Stimulated activated CD8-positive, alpha-beta memory T cell treated with anti-CD3 and anti-CD28 coated beads, Interleukin-15, amount 100 ng/mL, for 24 hours (primary cell): ENCODE data around the gene BMP7.
"Not testable (repeated sequence)": the region's sequence is repeated elsewhere in the genome, so short reads cannot be mapped to it uniquely, and the experiment has no call there.

Source experiments
- DNase-seq: peaks from one replicate; pipeline ENCODE4 v3.0.0-alpha.2; 2020; ENCODE audit warnings: low read depth

The BMP7 gene

DNA sequence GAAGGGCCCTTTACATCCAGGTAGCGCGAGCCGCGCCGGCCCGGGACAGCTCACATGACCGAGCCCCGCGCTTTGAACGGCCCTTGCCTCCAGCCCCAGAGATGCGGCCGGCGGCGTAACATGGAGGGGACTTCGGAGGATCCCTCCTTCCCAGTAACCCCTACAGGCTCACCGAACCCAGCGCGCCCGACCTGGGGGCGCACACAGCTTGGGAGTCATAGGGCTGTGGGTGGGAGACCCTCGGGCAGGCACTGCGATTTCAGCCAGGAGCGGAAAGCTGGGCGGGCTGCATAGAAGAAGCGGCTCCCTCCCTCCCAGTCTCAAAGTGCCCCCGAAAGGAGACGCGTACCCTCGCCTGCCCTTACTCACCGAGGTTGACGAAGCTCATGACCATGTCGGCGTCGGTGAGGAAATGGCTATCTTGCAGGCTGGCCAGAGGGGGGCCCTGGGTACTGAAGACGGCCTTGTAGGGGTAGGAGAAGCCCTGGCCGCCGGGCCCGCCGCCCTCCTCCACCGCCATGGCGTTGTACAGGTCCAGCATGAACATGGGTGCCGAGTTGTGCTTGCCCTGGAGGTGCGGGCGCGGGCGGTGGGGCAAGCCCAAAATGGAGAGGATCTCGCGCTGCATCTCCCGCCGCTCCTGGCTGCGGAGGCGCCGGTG, 975 bp downstream of the BMP7 start:
- no peak for DNase-seq

DNA sequence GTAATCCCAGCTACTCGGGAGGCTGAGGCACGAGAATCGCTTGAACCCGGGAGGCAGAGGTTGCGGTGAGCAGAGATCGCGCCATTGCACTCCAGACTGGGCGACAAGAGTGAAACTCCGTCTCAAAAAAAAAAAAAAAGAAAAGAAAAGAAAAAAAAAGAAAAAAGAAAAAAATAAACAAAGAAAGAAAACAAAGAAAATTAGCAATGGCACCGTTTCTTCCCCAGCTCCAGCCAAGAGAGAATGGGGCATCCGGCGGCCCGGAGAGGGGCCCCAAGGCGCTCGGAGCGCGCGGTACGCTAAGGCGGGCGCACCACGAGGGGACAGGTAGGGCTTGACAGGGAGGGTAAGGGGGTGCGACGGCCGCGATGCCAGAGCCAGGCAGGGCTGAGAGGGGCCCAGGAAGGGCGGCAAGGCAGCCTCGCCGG, 1.5 kb downstream of the BMP7 start:
- DNase-seq = not testable (repeated sequence)

DNA sequence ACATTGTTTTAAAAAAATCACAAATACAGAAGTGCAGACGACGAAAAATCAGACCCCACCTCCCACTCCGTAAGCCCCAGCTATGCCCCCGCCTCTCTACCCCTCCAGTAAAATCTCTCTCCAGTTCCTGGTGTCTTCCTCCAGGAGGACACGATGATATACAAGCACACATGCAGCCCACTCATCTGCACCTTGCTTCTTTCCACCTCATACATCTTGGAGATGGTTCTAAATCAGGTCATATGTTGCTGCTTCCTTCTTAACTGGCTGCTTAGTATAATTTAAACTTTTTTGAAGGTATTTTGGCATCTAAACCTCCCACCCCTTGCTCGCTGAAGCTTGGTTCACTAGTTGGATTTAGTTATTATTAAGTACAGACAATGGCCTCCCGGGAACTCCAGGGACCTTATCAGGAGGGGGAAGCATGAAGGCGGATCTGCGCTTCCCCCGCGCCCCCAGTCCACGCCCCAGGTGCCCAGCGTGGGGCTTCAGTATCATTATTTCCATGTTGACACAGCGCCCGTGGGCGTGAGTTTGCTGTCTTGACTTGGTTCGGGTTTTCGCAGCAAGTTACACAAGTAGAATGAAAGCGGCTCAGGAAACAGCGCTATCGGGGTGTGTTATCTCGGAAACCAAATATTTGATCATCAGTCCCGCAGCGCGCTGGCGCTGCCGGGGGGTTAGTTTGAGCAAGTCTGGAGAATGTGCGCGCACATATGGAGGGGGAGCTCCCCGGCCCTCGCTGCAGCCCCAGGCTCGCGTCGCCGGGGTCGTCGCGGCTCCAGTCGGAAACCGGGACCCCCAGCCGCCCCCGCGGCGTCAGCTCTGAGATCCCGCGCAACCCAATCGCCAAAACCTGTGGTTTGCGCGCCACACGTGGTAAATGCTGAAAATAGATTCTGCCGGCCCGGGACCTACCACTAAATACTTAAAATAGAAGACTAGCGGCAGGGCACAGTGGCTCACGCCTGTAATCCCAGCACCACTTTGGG, 2.3 kb downstream of the BMP7 start:
- DNase-seq = no peak

DNA sequence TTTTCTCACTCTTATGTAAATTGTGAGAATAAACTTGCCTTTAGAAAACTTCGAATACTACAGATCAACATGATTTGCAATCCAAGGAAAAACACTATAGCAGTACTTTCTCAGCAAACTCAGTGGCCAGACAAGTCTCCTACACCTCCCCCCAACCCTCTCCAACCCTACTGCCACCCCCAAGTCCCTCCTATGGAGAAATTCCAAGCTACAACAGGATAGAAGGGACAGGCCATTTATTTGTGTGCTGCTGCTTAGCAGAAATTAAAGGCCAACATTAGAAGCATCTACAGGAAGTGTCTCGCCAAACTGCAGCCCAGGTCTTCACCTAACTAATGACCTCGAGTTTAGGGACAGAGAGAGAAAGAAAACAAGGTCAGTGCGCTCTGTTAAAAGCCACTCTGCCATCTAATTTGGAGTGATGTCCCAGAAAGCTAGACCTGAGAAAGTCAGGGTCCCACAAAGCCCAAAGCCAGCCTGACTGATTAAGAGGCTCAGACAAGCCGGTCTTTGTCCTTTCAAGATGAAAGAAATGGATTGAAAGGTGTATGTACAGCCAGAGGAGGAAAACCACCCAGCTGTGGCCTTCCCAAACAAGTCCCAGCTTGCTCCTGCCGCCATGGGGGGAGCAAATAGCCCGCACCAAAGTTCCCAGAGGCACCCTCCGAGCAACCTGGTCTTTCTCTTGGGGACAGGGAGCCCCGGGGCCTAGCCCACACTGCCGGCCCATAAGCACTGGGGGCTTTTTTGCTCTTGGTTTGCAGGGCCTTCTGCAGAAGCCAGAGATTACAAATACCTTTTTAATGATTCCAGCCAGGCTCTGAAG, 3.4 kb downstream of the BMP7 start:
- DNase-seq = no peak

DNA sequence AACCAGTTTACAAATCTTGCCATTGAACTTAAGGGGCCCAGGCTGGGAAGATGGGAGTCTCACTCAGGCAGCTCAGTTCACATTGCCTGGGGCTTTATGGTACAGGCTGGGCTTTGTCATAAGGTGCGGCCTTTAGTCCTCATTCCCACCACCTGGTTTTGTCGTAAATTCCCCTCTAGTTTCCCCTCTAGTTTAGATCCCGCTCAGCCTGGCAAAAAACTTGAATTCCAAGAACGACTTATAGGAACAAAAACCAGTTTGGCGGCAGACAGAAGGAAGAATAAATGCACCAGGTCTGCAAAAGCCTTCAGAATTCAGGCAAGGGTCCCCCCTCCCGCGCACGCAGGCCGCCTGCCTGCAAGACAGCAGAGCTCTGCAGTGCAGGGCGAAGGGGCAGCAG, 4.1 kb downstream of the BMP7 start:
- no peak for DNase-seq

DNA sequence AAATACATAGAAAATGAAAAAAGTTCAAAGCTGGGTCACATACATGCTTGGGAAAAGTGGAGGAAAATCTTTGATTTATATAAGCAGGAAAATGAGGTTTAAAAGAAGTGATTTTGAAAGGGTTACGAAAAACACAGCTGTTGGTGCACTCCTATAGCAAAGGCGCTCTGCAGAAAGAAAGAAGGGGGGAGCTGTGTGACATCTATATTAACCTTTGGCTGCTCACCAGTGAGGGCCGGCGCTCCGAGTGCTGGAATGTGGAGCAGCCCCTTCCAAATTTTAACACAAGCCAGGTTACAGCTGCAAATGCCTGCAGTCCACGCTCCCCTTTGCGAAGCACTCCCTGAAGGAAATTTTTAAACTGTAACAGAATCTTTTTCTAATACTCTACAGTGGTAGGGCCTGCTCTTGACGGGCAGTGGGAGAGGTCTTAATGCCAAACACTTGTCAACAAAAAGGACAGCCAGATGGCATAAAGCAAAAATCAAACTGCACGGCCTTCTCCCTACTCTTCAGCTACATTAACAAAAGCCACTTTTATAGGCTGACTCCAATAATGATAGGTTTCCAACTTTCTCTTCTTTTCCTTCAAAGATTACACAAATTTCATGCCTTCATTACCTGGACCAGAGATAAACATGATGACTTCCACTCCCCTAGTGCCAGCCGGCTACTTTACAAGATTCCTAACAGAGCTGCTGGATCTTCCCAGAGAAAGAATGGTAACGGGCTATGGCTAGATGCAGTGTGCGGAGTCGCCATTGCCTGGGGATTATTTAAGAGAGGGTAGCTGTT, 4.8 kb downstream of the BMP7 start:
- no peak for DNase-seq

DNA sequence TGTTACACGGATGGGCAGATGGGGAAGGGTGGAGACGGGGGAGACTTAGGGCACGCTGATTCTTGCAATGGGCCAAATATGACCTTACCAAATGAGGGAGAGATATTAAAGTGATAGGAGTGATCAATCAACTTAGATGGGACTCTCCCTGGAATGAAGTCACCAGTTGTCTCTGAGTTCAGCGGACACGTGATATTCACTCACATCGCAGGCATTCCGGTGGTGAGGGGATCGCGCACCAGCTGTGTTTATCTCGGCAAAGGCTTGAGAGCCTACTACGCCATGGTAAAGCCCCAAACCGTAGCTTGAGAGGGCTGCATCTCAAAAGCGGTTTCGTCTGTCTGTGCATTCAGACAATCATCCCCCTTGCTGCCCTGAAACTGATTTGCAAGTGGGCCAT, 5.5 kb downstream of the BMP7 start:
- no peak for DNase-seq

DNA sequence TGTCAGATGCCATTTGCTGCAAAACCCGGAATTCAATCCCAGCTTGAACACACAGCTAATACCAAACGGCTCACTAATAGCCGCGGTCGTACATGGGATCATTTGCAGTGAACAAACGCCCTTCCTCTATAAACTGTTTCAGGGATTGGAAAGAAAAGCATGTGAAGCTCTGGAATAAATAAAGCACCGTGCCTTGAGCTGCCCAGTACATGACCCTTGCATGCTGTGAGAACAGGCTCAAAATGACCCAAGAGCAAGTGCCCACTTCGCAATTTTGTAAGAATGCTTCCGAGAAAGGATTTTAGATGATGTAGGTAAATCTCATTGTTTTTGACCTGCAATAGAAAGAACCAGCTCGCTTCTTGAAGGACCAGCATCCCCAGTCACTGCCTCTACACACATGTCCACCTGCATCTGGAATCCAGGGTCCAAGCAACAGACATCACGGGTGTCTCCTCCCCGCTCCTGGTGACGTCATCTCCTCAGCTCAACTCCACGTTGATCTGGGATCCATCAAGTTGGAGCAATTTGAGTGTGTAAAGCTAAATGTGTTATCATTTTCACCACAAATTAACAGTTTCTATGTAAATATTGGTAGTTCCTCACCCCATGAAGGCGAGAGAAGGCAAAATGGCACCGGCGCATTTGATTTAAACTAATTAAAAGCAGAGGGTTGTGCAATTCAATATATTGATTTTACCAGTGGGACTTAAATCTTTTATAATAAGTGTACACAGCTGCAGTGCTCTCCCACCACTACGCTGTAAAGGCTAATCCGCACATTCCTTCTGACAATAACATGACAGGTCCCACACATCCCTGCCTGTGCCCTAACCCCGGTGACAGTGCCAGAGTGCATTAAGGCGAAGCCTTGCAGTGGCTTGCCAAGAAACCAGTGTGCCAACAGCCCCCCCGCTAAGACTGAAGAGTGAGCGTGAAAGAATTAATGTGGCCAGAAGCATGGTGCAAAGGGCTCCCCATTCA, 6.2 kb downstream of the BMP7 start:
- no peak for DNase-seq

DNA sequence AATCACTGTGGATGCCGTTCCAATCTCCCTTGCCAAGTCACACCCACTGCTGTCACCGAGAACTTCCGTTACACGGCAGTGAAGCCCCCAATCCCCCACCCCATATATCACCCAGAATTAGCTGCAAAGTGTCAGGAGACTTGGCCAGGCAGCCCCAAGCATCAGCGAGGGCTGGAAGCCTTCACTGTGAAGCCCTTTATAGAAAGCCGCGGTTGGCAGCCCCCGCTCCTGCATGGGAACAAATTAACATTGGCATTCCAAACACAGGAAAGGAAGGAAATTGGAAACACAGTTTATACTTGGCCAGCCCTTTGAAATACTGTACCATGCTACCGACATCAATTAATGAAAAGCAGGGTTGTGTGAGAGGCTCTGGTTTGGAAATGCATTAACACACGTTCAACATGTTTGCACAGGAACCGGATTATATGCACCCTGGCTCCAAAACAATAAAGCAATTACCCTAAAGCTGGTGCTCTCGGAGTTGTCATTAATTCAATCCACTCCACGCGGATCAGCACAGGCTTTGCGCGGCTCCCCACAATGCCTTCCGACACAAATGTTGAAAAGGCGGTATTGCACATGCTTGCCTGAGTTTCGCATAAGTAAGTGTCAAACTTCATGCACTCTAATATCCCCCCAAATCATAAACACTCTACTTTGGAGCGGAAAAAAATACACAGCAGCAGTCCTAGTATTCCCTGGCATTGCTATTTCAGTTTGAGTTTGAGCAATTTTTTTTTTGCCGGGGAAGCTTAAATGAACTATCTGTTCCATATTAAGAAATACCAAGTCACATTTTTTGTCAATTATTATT, 7.1 kb downstream of the BMP7 start:
- no peak for DNase-seq

DNA sequence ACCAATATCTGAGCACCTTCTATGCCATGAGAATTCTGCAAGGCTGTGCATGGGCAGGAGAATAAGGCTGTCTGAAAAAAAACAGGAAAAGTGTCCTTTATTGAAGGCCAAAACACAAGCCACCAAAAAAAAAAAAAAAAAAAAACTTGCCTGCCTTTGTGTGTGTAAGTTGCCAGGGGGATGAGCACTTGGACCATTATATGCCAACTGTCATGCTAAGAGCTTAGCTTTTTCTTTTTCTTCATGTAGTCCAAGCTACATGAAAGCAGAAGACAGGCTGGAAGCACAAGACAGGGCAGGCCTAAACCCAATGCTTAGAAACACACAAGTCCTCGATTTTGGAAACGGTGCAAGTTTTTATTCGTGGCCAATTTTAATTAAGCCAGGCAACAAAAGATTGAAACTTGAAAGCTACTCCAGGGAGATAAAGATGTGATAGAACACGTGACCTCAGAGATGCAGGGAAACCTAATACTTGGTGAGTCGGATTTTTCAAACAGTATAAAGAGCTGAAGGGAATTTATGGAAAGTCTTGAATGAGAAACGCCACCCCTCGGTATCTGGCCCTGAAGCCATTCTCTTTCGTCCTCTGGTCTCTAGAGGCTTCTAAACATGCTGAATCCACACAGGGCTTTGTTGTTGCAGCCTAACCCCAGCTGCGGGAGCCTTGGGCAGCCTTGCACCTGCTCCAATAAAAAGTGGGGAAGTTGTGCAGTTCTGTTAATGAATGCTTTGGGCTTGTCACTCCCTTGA, 8.6 kb downstream of the BMP7 start:
- DNase-seq = no peak

DNA sequence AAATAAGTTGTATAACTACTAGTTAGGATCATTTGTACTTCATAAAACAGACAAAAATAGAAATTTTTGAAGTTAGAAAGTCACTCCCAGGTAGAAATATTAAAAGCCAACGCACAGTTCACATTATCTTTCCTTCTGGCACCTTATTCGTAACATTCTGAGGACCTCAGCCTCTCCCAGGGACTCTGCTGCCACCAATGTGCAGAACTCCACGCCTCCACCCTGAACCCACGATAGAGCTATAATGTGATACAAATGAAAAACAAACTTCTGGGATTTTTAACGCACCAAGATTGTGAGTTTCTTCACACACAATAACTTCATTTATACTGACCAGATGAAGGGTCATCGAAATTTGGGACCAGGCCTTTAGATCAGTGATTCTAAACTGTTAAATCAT, 9.5 kb downstream of the BMP7 start:
- DNase-seq = no peak

DNA sequence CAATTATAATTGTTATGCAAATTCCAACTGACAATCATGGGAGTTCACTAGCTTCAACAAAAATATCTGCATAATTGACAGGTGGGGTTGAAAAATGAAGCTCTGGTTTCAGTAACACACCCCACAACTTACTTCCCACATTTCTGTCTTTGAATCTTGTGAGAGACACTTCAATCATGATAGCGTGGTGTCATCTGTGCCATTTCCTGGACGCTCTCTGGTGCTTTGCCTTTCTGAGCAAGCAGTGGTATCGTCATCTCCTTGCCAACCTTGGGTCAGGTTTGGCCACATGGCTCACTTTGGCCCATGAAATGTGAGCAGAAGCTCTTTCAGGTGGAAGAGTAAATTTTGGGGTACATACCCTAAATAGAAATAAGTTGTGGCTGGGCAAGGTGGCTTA, 10.2 kb downstream of the BMP7 start:
- DNase-seq = no peak

DNA sequence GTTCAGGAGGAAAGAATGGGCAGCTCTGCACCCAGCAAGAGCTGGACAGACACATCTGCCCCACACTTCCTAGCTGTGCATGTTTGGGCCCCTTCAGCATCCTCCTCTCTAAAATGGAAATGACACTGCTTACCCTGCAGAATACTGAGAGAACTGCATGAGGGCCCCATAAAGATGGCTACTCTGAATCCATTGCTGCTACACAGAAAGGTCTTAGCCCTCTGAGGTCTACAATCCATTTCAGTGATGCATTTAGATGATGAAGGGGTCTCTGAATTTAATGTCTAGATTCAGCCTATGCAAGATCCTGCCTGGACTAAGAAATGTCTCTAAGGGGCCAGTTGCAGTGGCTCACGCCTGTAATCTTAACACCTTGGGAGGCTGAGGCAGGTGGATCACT, 11.3 kb downstream of the BMP7 start:
- no peak for DNase-seq

DNA sequence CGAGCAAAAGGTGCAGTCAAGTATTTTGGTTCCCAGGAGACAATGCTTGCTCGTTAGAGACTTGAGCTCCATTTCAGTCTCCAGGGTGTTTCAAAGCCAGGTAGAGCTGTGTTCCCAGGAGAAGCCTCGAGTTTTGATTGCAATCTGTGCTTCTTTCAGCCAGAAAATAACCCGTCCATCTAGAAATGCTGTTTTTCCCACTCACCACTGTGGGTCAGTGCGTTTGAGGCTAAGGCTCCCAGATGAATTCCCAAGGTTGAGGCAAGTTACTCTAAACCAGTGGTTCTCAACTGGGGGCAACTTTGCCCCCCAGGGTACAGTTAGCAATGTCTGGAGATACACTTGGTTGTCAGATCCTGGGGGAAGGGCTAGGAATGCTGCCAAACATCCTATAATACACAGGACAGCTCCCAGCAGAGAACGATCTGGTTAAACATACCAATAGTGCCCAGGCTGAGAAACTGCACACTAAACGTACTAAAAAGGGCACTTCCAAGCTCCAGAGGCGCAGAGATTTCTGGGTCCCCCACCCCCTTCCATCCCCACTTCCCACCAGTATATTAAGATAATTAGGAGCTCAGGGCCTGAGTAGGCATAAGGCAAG, 13.8 kb downstream of the BMP7 start:
- no peak for DNase-seq

DNA sequence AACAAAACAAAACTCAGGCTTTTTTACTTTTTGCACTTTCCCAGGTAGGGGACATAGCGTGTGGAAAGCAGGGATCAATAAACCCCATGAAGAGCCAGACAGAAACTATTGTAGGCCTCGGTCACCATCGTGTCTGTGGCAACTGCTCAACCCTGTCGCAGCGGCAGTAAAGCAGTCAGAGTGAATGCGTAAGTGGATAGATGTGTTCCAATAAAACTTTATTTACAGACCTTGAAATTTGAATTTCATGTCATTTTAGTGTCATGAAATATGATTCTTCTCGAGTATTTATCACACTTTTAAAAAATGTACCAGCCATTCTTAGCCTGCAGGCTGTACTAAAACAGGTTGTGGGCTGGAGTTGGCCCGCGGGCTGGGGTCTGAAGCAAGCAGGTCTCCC, 14.5 kb downstream of the BMP7 start:
- no peak for DNase-seq

DNA sequence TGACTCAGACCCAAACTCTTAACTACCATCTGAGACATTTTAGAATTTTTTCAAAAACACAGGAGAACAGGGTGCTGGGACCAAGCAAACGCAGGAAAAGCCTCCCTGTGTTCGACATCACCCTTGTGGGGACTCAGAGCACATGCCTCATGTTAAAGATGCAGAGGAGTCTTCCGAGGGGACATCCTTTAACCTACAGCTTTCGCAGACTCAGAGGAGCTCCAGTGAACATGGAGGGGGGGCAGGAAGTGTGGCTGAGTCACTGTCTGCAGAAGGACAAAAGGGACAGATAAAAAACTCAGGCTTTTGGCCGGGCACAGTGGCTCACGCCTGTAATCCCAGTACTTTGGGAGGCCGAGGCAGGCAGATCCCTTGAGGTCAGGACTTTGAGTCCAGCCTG, 15.1 kb downstream of the BMP7 start:
- no peak for DNase-seq

DNA sequence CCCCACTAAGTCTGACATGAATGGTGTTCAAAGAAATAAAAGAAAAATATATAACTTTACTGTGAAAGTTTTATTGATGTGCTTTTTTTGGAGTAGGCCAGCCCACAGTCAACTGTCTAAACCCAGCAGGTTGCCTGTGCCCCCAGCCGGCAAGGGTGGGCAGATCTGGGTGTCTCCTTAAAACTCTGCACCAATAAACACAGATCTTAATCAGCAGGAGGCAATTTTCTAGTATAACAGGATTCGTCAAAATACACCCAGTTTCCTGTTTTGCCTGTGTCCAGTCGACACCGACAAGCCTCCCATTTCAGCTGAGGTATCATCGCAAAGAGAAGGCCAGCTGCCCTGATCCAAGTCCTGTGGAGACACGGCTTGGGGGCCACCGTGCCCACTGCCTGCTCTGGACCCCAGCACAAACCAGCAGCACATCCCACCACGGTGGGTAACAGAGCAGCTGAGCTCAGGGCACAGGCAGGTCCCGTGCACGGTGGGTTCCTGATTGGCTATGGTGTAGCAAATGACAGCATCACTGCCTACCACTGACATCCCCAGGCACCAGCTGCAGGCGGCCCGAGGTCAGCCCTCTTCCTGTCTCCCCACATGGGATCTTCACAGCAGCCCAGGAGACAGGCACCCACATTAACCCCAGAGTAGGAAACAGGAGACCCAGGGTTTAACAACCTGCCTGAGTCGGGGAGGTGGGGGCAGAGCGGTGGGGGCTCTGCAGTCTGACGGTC, 15.7 kb downstream of the BMP7 start:
- no peak for DNase-seq

DNA sequence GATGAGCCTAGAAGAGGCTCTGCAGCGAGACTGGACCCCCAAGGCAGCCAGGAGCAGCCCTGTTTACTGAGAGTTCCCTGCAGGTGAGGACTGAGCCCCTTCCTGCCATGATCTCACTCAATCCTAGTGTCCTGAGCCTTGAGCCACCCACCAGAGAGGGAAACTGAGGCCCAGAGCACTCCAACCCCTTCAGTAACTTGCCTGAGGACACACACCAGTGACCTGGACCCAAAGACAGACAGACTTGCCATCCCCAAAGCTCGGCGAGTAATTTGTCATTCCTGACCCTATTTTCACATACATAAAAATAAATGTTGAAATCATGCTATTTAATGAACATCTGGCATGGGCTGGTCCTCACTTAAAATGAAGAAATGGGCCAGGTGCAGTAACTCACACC, 16.7 kb downstream of the BMP7 start:
- DNase-seq = no peak
